Right renal pelvis (tissue), 4 donors: Measurements from ENCODE around the gene SNRNP200. TPM values are rescaled to one million over a fixed set of nuclear protein-coding genes. Genes with fewer than 3 reads are reported as not detected.
"Not testable (repeated sequence)": the region's sequence is repeated elsewhere in the genome, so short reads cannot be mapped to it uniquely, and the experiment has no call there.

Experiments
- DNase-seq, 4 donors: peaks; one replicate each; pipeline ENCODE4 v3.0.0-alpha.2; 2013; ENCODE audit warnings: low read depth in 4 of 4, low spot score in 3 of 4, missing footprints in 1 of 4
- polyA plus RNA-seq, 4 donors: library from polyadenylated mRNA; unstranded; fragments of 120-200 nt; gene quantifications; one replicate each; pipeline ENCODE4 v1.2.1, GENCODE V29; 2013; ENCODE audit not compliant: insufficient read length in 4 of 4

SNRNP200 gene
- polyA plus RNA-seq, 4 donors, result 164 to 179 (median 169) TPM

GRCh38 chr2:96325884-96326255 is 20.5 kb upstream of the SNRNP200 start:
- DNase-seq, result no peak

- peak in 1 of 4 donors; percentile 18 for DNase-seq
Measured at GRCh38 chr2:96325041-96325883, 19.9 kb upstream of the SNRNP200 start, which contains the start of gene ITPRIPL1. ITPRIPL1 (plus strand) TSS chr2:96325317; CDS start chr2:96325840, 523 bp downstream.

GRCh38 chr2:96324721-96325040 is 19.3 kb upstream of the SNRNP200 start:
- peak in 1 of 4 donors; percentile 10 for DNase-seq

- DNase-seq, result no peak
Measured at GRCh38 chr2:96323849-96324248, 18.5 kb upstream of the SNRNP200 start.

GRCh38 chr2:96320728-96321622 is 15.6 kb upstream of the SNRNP200 start:
- peak in 1 of 4 donors; percentile 29 for DNase-seq

- no peak for DNase-seq
Measured at GRCh38 chr2:96320326-96320725, 15.0 kb upstream of the SNRNP200 start.

- DNase-seq, result no peak
Measured at GRCh38 chr2:96319396-96319795, 14.1 kb upstream of the SNRNP200 start.

GRCh38 chr2:96318723-96319122 is 13.4 kb upstream of the SNRNP200 start:
- DNase-seq, result no peak

GRCh38 chr2:96317584-96317997 is 12.2 kb upstream of the SNRNP200 start:
- DNase-seq, result no peak

- DNase-seq, result no peak
Measured at GRCh38 chr2:96316999-96317398, 11.7 kb upstream of the SNRNP200 start.

GRCh38 chr2:96315400-96316071 is 10.2 kb upstream of the SNRNP200 start:
- no peak for DNase-seq

GRCh38 chr2:96315005-96315399 is 9.7 kb upstream of the SNRNP200 start:
- no peak for DNase-seq

- no peak for DNase-seq
Measured at GRCh38 chr2:96308248-96308647, 2.9 kb upstream of the SNRNP200 start.

GRCh38 chr2:96306370-96306769 is 1.0 kb upstream of the SNRNP200 start:
- DNase-seq, result no peak

GRCh38 chr2:96305979-96306308 is 598 bp upstream of the SNRNP200 start:
- DNase-seq, result no peak

- no peak for DNase-seq
Measured at GRCh38 chr2:96304606-96305005, 740 bp downstream of the SNRNP200 start.

- DNase-seq, result no peak
Measured at GRCh38 chr2:96301865-96302264, 3.5 kb downstream of the SNRNP200 start.

GRCh38 chr2:96296925-96297324 is 8.4 kb downstream of the SNRNP200 start:
- no peak for DNase-seq

GRCh38 chr2:96294271-96294670 is 11.1 kb downstream of the SNRNP200 start:
- DNase-seq, result not testable (repeated sequence)

GRCh38 chr2:96291751-96292150 is 13.6 kb downstream of the SNRNP200 start:
- no peak for DNase-seq

GRCh38 chr2:96287273-96287856 is 18.0 kb downstream of the SNRNP200 start:
- DNase-seq, result no peak
